SK-N-SH (cell line): ENCODE measurements around the gene PAK3.

Experiments
- CTCF ChIP-seq: fragments of 200-600 bp; sonication (generic); IDR thresholded peaks from 2 replicates; pipeline ENCODE4 v1.6.1; 2017; ENCODE audit warnings: antibody characterized with exemption, mild to moderate bottlenecking, moderate library complexity
- EP300 ChIP-seq, 2 experiments: IDR thresholded peaks; 2 replicates each; pipeline versions ENCODE4 v1.4.0 to v1.6.1; 2012; ENCODE audit warnings: borderline replicate concordance in 1 of 2, low read depth in 1 of 2, low read length in 1 of 2
- NRF1 ChIP-seq: IDR thresholded peaks from 2 replicates; pipeline ENCODE4 v1.6.1; 2012; ENCODE audit warnings: low read depth, mild to moderate bottlenecking, low read length
- POLR2AphosphoS5 ChIP-seq: IDR thresholded peaks from 2 replicates; pipeline ENCODE4 v1.6.1; 2012; ENCODE audit warnings: low read depth, low read length
- REST ChIP-seq: IDR thresholded peaks from 2 replicates; pipeline ENCODE4 v1.6.1; 2012; ENCODE audit warnings: mild to moderate bottlenecking, low read depth, low read length, moderate library complexity
- SIN3A ChIP-seq: IDR thresholded peaks from 2 replicates; pipeline ENCODE4 v1.6.1; 2012; ENCODE audit warnings: low read depth, mild to moderate bottlenecking, low read length, moderate library complexity, borderline replicate concordance
- TAF1 ChIP-seq: IDR thresholded peaks from 2 replicates; pipeline ENCODE4 v1.6.1; 2012; ENCODE audit warnings: low read depth, mild to moderate bottlenecking, low read length, moderate library complexity, borderline replicate concordance
- YY1 ChIP-seq: IDR thresholded peaks from 2 replicates; pipeline ENCODE4 v1.4.0; 2012; ENCODE audit warnings: low read depth, mild to moderate bottlenecking

- TF ChIP-seq SIN3A (no peak), POLR2AphosphoS5 (no peak), CTCF (no peak), EP300 (IDR thresholded peaks at IDR 0.05; ENCODE audit: borderline replicate concordance in 1 of 2, low read depth in 1 of 2, low read length in 1 of 2) (no peak), TAF1 (no peak), NRF1 (no peak), REST (no peak), YY1 (no peak)
Measured at GRCh38 chrX:111116666-111117065, 20.7 kb downstream of the PAK3 start.
